ENCODE data around the gene CD8A.
"Not testable (repeated sequence)": the region's sequence is repeated elsewhere in the genome, so short reads cannot be mapped to it uniquely, and the experiment has no call there.

Gene CD8A

GRCh38 chr2:86739889-86740288, 50.8 kb downstream of the CD8A start:
- DNase-seq (ENCODE audit: low read depth in 2 of 3, low spot score in 1 of 3) = not testable (repeated sequence)

- DNase-seq (ENCODE audit: low read depth in 2 of 3, low spot score in 1 of 3) = not testable (repeated sequence)
These were observed 51.2 kb downstream of the CD8A start for GRCh38 chr2:86739485-86739884.

- DNase-seq (ENCODE audit: low read depth in 2 of 3, low spot score in 1 of 3) = not testable (repeated sequence)
These were observed 55.8 kb downstream of the CD8A start for GRCh38 chr2:86734896-86735295.

All from stimulated activated CD4-positive, alpha-beta T cell treated with anti-CD3 and anti-CD28 coated beads, Interleukin-12 subunit alpha, Interleukin-12 subunit beta, amount 100 ng/mL, for 48 hours (primary cell).